GM12865 (cell line): Measurements from ENCODE around the gene GAS6.

Source experiments
- DNase-seq: peaks from one replicate; pipeline ENCODE4 v3.0.0; 2010; ENCODE audit warnings: low read depth
- H3K4me3 ChIP-seq: 2 replicates; pipeline ENCODE4 v1.5.1; 2011; ENCODE audit warnings: mild to moderate bottlenecking, low read depth, low read length, control low read depth
- TF ChIP-seq, protein P1 (sequence below): IDR thresholded peaks from 2 replicates; pipeline ENCODE4 v1.5.1; 2011; ENCODE audit warnings: low read length, control low read depth, low read depth, inconsistent platforms; ENCODE audit not compliant: insufficient read depth; ENCODE audit errors: missing control alignments

The GAS6 gene

DNA sequence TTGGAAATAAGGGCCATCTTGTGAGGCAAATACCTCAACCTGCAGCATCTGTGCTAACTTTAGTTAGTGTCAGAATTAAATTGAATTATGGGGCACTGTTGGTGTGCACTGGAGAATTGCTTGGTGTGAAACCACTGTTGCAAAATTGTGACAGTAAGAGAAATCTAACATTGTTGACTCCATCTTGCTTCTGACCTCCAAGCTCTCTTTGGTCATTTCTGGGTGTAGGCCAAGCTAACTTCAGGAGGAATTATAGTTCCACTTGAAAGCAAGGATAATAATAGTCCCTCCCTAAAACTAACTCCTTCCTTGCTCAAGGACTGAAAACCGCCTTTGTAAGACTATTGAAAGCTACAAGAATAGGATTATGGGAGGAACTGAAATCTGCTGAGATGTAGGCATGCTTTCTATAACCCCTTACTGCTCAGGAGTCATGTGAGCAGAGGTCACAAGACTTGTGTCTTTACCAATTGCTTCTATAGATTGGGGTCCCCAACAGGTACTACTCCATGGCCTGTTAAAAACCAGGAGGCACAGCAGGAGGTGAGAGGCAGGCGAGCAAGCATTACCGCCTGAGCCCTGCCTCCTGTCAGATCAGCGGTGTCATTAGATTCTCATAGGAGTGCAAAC, 24.9 kb upstream of the GAS6 start:
- H3K4me3 ChIP-seq, result no peak overlapping the region
- no peak for DNase-seq
- TF ChIP-seq, protein P1, sequence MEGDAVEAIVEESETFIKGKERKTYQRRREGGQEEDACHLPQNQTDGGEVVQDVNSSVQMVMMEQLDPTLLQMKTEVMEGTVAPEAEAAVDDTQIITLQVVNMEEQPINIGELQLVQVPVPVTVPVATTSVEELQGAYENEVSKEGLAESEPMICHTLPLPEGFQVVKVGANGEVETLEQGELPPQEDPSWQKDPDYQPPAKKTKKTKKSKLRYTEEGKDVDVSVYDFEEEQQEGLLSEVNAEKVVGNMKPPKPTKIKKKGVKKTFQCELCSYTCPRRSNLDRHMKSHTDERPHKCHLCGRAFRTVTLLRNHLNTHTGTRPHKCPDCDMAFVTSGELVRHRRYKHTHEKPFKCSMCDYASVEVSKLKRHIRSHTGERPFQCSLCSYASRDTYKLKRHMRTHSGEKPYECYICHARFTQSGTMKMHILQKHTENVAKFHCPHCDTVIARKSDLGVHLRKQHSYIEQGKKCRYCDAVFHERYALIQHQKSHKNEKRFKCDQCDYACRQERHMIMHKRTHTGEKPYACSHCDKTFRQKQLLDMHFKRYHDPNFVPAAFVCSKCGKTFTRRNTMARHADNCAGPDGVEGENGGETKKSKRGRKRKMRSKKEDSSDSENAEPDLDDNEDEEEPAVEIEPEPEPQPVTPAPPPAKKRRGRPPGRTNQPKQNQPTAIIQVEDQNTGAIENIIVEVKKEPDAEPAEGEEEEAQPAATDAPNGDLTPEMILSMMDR, result no peak

DNA sequence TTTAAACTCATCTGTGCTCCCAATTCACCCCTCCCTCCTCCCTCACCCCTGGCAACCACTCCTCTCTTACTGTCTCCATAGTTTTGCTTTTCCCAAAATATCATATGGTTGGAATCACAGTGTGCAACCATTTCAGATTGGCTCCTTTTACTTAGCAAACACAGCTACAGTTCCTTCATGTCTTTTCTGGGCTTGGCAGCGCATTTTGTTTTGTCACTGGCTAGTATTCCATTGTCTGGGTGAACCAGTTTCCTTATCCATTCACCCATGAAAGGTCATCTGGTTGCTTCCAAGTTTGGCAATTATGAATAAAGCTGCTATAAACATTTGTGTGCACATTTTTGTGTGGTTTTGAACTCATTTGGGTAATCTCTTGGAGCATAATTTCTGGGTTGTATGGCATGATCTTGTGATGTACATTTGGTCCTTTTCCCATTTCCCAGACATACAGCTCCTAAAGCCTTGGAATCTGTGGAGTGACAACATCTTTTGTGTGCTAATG, 23.9 kb upstream of the GAS6 start:
- no peak for DNase-seq
- TF ChIP-seq, protein P1, result no peak
- H3K4me3 ChIP-seq, result no peak overlapping the region

DNA sequence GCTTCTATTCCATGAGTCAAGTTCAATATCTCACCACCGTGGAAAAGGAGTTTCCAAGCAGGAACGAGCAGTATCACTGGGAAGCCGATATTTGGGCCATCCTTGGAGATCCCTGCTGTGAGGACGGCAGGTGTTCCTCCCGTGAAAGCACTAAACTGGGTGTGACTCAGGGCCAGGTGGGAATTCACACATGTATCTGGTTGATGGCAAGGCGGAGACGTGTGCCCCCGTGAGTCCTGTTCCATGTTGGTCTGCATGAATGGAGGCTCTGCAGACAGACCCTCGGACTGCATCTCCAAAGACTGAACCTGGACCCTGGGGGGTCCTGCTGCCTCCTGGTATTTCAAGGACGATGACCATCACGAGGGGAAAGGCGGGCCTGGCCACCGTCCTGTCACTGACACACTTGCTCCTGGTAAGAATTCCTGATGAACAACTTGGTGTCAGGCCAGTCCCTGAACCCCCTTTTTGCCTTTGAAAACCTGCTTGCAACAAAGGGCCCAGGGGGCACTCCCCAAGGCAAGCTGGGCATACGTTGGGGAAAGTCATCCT, 22.8 kb upstream of the GAS6 start:
- TF ChIP-seq, protein P1, result no peak
- no peak overlapping the region for H3K4me3 ChIP-seq
- no peak for DNase-seq

DNA sequence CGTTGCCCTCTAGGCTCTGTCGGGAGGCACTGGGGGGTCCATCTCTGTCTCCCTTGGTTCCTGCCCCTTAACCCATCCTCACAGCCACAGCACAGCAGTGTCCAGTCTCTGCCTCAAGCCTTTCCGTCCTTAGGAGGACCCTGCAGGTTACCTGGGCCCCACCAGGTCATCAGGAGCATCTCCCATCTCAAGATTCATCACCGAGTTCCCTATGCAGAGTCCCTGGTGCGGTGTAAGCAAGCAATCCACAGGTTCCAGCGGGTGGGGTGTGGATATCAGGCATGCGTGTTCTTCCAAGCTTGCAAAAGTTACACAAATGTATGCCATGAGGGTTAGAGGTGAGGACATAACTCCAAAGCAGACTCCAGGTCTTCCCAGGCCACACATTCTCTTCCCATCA, 20.9 kb upstream of the GAS6 start:
- no peak for DNase-seq
- no peak overlapping the region for H3K4me3 ChIP-seq
- TF ChIP-seq, protein P1, result no peak

DNA sequence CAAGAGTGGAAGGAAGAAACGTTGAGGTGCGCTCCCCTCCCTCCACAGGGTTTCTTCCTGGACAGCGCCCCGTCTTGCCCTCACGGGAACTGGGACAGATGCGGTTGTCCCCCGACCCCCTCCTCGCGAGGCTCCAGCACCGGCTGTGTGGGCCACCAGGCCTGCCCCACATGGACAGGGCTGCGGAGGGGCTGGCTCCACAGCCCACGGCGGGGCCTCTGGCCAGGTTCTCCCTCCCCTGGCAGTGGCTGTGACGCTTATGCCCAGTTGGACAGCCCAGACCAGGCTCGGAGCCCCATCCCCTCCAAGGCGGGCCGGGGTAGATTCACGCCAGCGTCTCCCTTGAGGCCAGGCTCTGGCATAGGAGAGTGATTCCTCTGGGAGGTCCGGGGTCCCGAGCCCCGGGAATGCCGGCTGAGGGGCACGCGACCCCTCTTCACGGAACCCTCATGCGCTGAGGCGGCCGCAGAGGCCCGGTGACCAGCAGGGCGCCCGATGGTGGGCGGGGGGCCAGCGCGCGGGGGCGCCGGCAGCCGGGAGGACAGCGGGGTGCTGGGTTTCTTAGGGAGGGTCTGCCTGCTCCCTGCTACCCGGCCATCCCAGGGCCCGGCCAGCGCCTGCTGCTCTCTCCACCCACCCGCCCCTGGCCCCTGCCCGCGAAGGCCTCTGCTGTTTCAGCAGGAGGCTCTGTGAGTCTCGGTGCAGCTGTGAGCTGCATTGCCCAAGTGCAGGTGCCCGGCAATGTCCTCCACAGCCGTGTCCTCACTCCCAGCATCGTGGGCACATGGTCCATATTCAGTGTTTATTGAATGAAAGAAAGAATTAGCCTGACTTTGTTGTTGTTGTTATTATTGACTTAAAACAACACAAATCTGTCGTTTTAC, 20.3 kb upstream of the GAS6 start:
- H3K4me3 ChIP-seq, result no peak overlapping the region
- TF ChIP-seq, protein P1, result no peak

DNA sequence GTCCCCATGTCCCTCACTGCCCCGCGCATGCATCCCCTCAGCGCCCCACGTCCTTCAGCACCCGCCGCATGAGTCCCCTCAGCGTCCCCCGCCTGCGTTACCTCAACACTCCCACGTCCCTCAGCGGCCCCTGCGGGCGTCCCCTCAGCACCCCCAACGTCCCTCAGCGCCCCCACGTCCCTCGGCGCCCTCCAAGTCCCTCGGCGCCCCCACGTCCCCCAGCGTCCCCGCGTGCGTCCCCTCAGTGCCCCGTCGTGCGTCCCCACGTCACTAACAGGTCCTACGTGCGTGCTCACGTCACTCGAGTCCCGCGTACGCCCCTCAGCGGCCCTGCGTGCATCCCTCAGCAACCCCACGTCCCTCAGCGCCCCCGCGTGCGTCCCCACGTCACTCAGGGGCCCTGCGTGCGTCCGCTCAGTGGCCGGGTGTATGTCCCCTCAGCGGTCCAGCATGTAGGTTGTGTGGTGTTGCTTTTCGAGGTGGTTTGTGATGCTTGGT, 19.5 kb upstream of the GAS6 start:
- no peak overlapping the region for H3K4me3 ChIP-seq
- TF ChIP-seq, protein P1, result no peak
- DNase-seq, result no peak

More for the DNA sequence above, 20.3 kb upstream of the GAS6 start:
- no peak for DNase-seq
